HG03108 (cell line): ENCODE data around the gene ZNF775.

Experiments used
- ATAC-seq: cut with Tn5 transposase; IDR thresholded peaks from one replicate; pipeline ENCODE4 v1.9.1; 2021; ENCODE audit warnings: moderate library complexity; ENCODE audit not compliant: unreplicated experiment

ZNF775 gene

GRCh38 chr7:150412016-150412415 is 32.9 kb downstream of the ZNF775 start:
- ATAC-seq = no peak

GRCh38 chr7:150412518-150413488 is 33.7 kb downstream of the ZNF775 start:
- no peak for ATAC-seq

- no peak for ATAC-seq
Measured at GRCh38 chr7:150413640-150414081, 34.5 kb downstream of the ZNF775 start.

- ATAC-seq = no peak
Measured at GRCh38 chr7:150415161-150416153, 36.3 kb downstream of the ZNF775 start.

GRCh38 chr7:150417239-150417638 is 38.1 kb downstream of the ZNF775 start:
- no peak for ATAC-seq

- ATAC-seq = no peak
Measured at GRCh38 chr7:150417863-150418262, 38.7 kb downstream of the ZNF775 start.

- ATAC-seq = no peak
Measured at GRCh38 chr7:150420242-150420641, 41.1 kb downstream of the ZNF775 start.

- ATAC-seq = peak; percentile 97
Measured at GRCh38 chr7:150420987-150421674, 42.0 kb downstream of the ZNF775 start.

- no peak for ATAC-seq
Measured at GRCh38 chr7:150421831-150422230, 42.7 kb downstream of the ZNF775 start.

- ATAC-seq = no peak
Measured at GRCh38 chr7:150425670-150426069, 46.5 kb downstream of the ZNF775 start.

GRCh38 chr7:150428671-150429451 is 49.7 kb downstream of the ZNF775 start:
- ATAC-seq = peak; percentile 66

- no peak for ATAC-seq
Measured at GRCh38 chr7:150429699-150430098, 50.6 kb downstream of the ZNF775 start.

GRCh38 chr7:150430465-150431085 is 51.4 kb downstream of the ZNF775 start:
- ATAC-seq = no peak

- ATAC-seq = no peak
Measured at GRCh38 chr7:150431839-150432658, 52.9 kb downstream of the ZNF775 start.

- peak; percentile 29 for ATAC-seq
Measured at GRCh38 chr7:150432915-150433892, 54.1 kb downstream of the ZNF775 start.

GRCh38 chr7:150434240-150434639 is 55.1 kb downstream of the ZNF775 start:
- ATAC-seq = no peak

GRCh38 chr7:150435047-150435389 is 55.9 kb downstream of the ZNF775 start:
- ATAC-seq = peak; percentile 1
